OCI-LY7 (cell line): ENCODE data around the gene POLA2. TPM values are rescaled to one million over a fixed set of nuclear protein-coding genes. Genes with fewer than 3 reads are reported as not detected.
"Not testable (repeated sequence)": the region's sequence is repeated elsewhere in the genome, so short reads cannot be mapped to it uniquely, and the experiment has no call there.

Experiments
- BruUV-seq: library from RNA; stranded (reverse); fragments of 400-500 nt; replicated peaks from 2 replicates; lab custom pipeline; 2021; lab: Mats Ljungman, UMichigan
- CTCF ChIA-PET: fragments of 300-600 bp; sonication (Branson Sonifier 250); formaldehyde crosslinking; loops from one replicate; lab custom pipeline; 2022; ENCODE audit warnings: antibody characterized with exemption; ENCODE audit not compliant: unreplicated experiment; lab: Charles Lee
- POLR2A ChIA-PET: fragments of 300-600 bp; sonication (Branson Sonifier 250); formaldehyde crosslinking; loops from one replicate; lab custom pipeline; 2022; ENCODE audit warnings: antibody characterized with exemption; lab: Charles Lee
- DNase-seq: peaks from one replicate; pipeline ENCODE4 v3.0.0-alpha.2; 2015; ENCODE audit warnings: low spot score
- H2AFZ ChIP-seq: fragments of 200-600 bp; sonication (generic), shearing (Covaris generic); 2 replicates; pipeline ENCODE4 v1.6.1; 2014; ENCODE audit warnings: mild to moderate bottlenecking, antibody characterized with exemption, low read length, moderate library complexity
- H3K27ac ChIP-seq: fragments of 200-600 bp; sonication (generic); 2 replicates; pipeline ENCODE4 v1.5.1; 2014; ENCODE audit warnings: mixed run types, low read depth, mild to moderate bottlenecking, moderate library complexity, low read length, inconsistent platforms; ENCODE audit not compliant: poor library complexity, severe bottlenecking
- H3K36me3 ChIP-seq: fragments of 200-600 bp; sonication (generic); 2 replicates; pipeline ENCODE4 v1.6.1; 2014; ENCODE audit warnings: mild to moderate bottlenecking, antibody characterized with exemption, low read length, moderate library complexity, mixed read lengths; ENCODE audit not compliant: insufficient read depth
- H3K4me1 ChIP-seq: fragments of 200-600 bp; sonication (generic); 2 replicates; pipeline ENCODE4 v1.5.1; 2014; ENCODE audit warnings: mild to moderate bottlenecking, low read length; ENCODE audit not compliant: insufficient read depth, poor library complexity, severe bottlenecking
- H3K4me2 ChIP-seq: fragments of 200-600 bp; sonication (generic); 2 replicates; pipeline ENCODE4 v1.6.1; 2014; ENCODE audit warnings: mild to moderate bottlenecking, low read length
- H3K4me3 ChIP-seq: fragments of 200-600 bp; sonication (generic); 2 replicates; pipeline ENCODE4 v1.5.1; 2014; ENCODE audit warnings: mild to moderate bottlenecking, low read depth, low read length; ENCODE audit not compliant: poor library complexity, severe bottlenecking
- H3K79me2 ChIP-seq: fragments of 200-600 bp; sonication (generic); 2 replicates; pipeline ENCODE4 v1.6.1; 2016; ENCODE audit warnings: low read depth, mild to moderate bottlenecking, low read length, moderate library complexity, mixed read lengths; ENCODE audit not compliant: insufficient read depth
- H3K9me2 ChIP-seq: fragments of 200-600 bp; sonication (generic); 2 replicates; pipeline ENCODE4 v1.6.1; 2016; ENCODE audit warnings: mild to moderate bottlenecking, low read length, mixed read lengths; ENCODE audit not compliant: insufficient read depth
- H3K9me3 ChIP-seq: fragments of 200-600 bp; sonication (generic); 2 replicates; pipeline ENCODE4 v1.6.1; 2014; ENCODE audit warnings: mild to moderate bottlenecking, mixed run types, low read length, mixed read lengths
- H4K20me1 ChIP-seq: fragments of 200-600 bp; sonication (generic); 2 replicates; pipeline ENCODE4 v1.6.1; 2014; ENCODE audit warnings: mild to moderate bottlenecking, antibody characterized with exemption, low read length, moderate library complexity, mixed read lengths; ENCODE audit not compliant: insufficient read depth
- EZH2phosphoT487 ChIP-seq: fragments of 200-600 bp; sonication (generic); IDR thresholded peaks from 2 replicates; pipeline ENCODE4 v1.6.1; 2018; ENCODE audit warnings: low read depth, borderline replicate concordance, mild to moderate bottlenecking, mixed run types, antibody characterized with exemption, low read length, moderate library complexity, mixed read lengths
- intact Hi-C: fragments of 100-400 bp; cut with micrococcal nuclease; formaldehyde crosslinking; loops from one replicate; pipeline ENCODE4 v1.10.0; 2022; ENCODE audit not compliant: unreplicated experiment
- total RNA-seq, 2 experiments: library from RNA; depleted of rRNA in 1 of 2; stranded (reverse); fragments of >200 nt in 1 of 2; shearing (Covaris generic) in 1 of 2; gene quantifications; 2 replicates each; pipeline ENCODE4 v1.2.3, GENCODE V29; 2014 to 2022
- TF ChIP-seq, protein P1 (sequence below): fragments of 200-600 bp; sonication (generic); conservative IDR thresholded peaks from 2 replicates; pipeline ENCODE4 v1.5.1; 2014; ENCODE audit warnings: mild to moderate bottlenecking, antibody characterized with exemption, low read length, moderate library complexity, mixed read lengths

POLA2 gene
- total RNA-seq, 2 experiments from 2014 or later: 47.5 to 89.1 TPM

DNA sequence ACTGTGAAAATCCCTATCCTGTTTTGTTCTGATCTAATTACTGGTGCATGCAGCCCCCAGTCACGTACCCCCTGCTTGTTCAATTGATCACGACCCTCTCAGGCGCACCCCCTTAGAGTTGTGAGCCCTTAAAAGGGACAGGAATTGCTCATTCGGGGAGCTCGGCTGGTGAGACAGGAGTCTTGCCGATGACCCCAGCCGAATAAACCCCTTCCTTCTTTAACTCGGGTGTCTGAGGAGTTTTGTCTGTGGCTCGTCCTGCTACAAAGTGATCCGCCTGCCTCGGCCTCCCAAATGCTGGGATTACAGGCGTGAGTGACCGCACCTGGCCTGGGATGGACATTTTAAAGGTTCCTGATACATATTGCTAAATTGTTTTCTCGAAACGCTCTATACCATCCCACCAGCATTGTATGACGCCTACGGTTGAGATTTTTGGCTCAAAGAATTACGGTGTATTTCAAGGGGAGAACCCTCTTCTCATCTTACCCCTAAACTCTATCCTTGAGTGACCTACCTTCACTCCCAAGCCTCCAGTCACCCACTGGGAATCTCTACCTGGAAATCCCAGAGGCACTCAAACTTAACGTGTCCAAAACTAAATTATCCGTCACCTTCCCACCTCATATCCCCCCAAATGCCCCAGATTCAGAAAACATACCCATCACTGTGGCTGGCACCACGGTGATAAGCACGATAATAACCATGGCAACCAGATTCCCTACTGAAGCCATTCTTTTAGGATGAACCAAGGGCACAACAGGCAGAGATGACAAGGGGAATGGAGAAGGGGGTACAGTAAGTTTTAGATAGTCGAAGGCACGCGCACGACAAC lies 789 bp upstream of the POLA2 start:
- Histone ChIP-seq H2AFZ (peak overlapping the region; percentile 89), H3K27ac (peak overlapping the region; percentile 56), H3K4me2 (peak overlapping the region; percentile 99), H3K9me3 (no peaks in the 10 kb centered on the region), H3K4me1 (peaks cover 25% of the 10 kb centered on the region), H3K79me2 (peaks cover 40% of the 10 kb centered on the region), H4K20me1 (0 out of 2 replicates have a peak, but pooled peaks cover 8% of the 10 kb centered on the region), H3K36me3 (peaks cover 23% of the 10 kb centered on the region), H3K4me3 (peak overlapping the region; percentile 78), H3K9me2 (no peaks in the 10 kb centered on the region)
- DNase-seq: peak; percentile 8
- POLR2A ChIA-PET: interaction anchor here (0.6 to 2.1 kb wide), 4 partner anchors 16 to 151 kb away, joined by 3 to 11 read pairs (median 6); partner anchors contain the start of gene CAPN1
- TF ChIP-seq EZH2phosphoT487: no peak
- intact Hi-C loops: loop anchor here (2.0 to 10.0 kb wide), 2 partner anchors 54 to 246 kb away; partner anchors contain the start of genes ARL2 and CDC42EP2
- BruUV-seq: TSS peak; percentile 99
- CTCF ChIA-PET: no interaction called here

GRCh38 chr11:65262381-65262680 lies 569 bp downstream of the POLA2 start:
- CTCF ChIA-PET: interaction anchor here (0.9 kb wide), 1 partner anchor 18 kb away, joined by 3 read pairs; no protein-coding TSS in a partner anchor
- Histone ChIP-seq H3K27ac (peak overlapping the region; percentile 70), H3K36me3 (peaks cover 37% of the 10 kb centered on the region), H3K79me2 (peaks cover 46% of the 10 kb centered on the region), H3K9me2 (no peaks in the 10 kb centered on the region), H3K9me3 (no peaks in the 10 kb centered on the region), H3K4me2 (peak overlapping the region; percentile 94), H2AFZ (peak overlapping the region; percentile 44; the same call in 1 of the 2 replicates), H4K20me1 (0 out of 2 replicates have a peak, but pooled peaks cover 10% of the 10 kb centered on the region), H3K4me3 (peak overlapping the region; percentile 78), H3K4me1 (peaks cover 25% of the 10 kb centered on the region)
- DNase-seq: no peak
- TF ChIP-seq EZH2phosphoT487: no peak
- TF ChIP-seq, protein P1, sequence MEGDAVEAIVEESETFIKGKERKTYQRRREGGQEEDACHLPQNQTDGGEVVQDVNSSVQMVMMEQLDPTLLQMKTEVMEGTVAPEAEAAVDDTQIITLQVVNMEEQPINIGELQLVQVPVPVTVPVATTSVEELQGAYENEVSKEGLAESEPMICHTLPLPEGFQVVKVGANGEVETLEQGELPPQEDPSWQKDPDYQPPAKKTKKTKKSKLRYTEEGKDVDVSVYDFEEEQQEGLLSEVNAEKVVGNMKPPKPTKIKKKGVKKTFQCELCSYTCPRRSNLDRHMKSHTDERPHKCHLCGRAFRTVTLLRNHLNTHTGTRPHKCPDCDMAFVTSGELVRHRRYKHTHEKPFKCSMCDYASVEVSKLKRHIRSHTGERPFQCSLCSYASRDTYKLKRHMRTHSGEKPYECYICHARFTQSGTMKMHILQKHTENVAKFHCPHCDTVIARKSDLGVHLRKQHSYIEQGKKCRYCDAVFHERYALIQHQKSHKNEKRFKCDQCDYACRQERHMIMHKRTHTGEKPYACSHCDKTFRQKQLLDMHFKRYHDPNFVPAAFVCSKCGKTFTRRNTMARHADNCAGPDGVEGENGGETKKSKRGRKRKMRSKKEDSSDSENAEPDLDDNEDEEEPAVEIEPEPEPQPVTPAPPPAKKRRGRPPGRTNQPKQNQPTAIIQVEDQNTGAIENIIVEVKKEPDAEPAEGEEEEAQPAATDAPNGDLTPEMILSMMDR: no peak
- BruUV-seq: no TSS peak
- intact Hi-C loops: loop anchor here (10.0 kb wide), 1 partner anchor 248 kb away; the partner anchor contains the start of gene ARL2
- POLR2A ChIA-PET: interaction anchor here (0.8 to 2.1 kb wide), 10 partner anchors 9 to 152 kb away, joined by 3 to 11 read pairs (median 3); partner anchors contain the start of genes DPF2 and ZNHIT2

GRCh38 chr11:65262776-65263175 lies 1.0 kb downstream of the POLA2 start:
- POLR2A ChIA-PET: interaction anchor here (0.8 to 2.1 kb wide), 7 partner anchors 15 to 152 kb away, joined by 3 to 11 read pairs (median 3); partner anchors contain the start of gene ZNHIT2
- intact Hi-C loops: loop anchor here (10.0 kb wide), 1 partner anchor 248 kb away; the partner anchor contains the start of gene ARL2
- Histone ChIP-seq H3K27ac (peak overlapping the region; percentile 70), H3K9me2 (no peaks in the 10 kb centered on the region), H3K4me1 (peaks cover 25% of the 10 kb centered on the region), H4K20me1 (0 out of 2 replicates have a peak, but pooled peaks cover 10% of the 10 kb centered on the region), H3K9me3 (no peaks in the 10 kb centered on the region), H3K4me2 (peak overlapping the region; percentile 94), H3K36me3 (peaks cover 41% of the 10 kb centered on the region), H3K79me2 (peaks cover 46% of the 10 kb centered on the region), H2AFZ (no peak overlapping the region), H3K4me3 (peak overlapping the region; percentile 78)
- BruUV-seq: TSS peak; percentile 92
- CTCF ChIA-PET: no interaction called here
- DNase-seq: peak; percentile 23
- no peak for TF ChIP-seq EZH2phosphoT487
- TF ChIP-seq, protein P1: no peak

DNA sequence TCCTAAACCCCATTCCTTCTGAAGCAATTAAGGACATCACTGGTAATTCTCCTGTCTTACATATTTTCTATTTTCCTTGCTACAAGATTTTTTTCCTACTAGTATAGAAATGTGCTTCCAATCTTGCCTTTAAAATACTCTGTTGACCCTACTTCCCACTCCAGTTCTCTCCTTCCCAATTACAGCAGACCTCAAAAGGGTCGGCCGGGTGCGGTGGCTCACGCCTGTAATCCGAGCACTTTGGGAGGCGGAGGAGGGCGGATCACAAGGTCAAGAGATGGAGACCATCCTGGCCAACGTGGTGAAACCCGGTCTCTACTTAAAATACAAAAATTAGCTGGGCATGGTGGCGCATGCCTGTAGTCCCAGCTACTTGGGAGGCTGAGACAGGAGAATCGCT lies 3.0 kb downstream of the POLA2 start:
- peak overlapping the region; percentile 94; the same call in 1 of the 2 replicates for H3K4me2 ChIP-seq
- not testable (repeated sequence) for H3K9me3 ChIP-seq, BruUV-seq, DNase-seq, H4K20me1 ChIP-seq, H3K9me2 ChIP-seq, H3K4me3 ChIP-seq, H3K27ac ChIP-seq, H2AFZ ChIP-seq
- H3K4me1 ChIP-seq: peaks cover 16% of the 10 kb centered on the region
- intact Hi-C loops: loop anchor here (10.0 kb wide), 1 partner anchor 250 kb away; the partner anchor contains the start of gene ARL2
- ChIA-PET CTCF (interaction anchor here (1.0 to 1.6 kb wide), 2 partner anchors 65 to 69 kb away, joined by 3 to 4 read pairs; partner anchors contain the start of gene DPF2), POLR2A (interaction anchor here (1.2 kb wide), 1 partner anchor 30 kb away, joined by 3 read pairs; no protein-coding TSS in a partner anchor)
- peaks cover 46% of the 10 kb centered on the region for H3K79me2 ChIP-seq
- H3K36me3 ChIP-seq: peaks cover 60% of the 10 kb centered on the region
